Calu3 (cell line): ENCODE data around the gene SERAC1. TPM values are rescaled to one million over a fixed set of nuclear protein-coding genes. Genes with fewer than 3 reads are reported as not detected.

Experiments
- BruUV-seq: library from RNA; stranded (reverse); fragments of 400-500 nt; replicated peaks from 2 replicates; lab custom pipeline; 2021; lab: Mats Ljungman, UMichigan
- CTCF ChIA-PET: fragments of 300-600 bp; sonication (Branson Sonifier 250); formaldehyde crosslinking; loops from one replicate; lab custom pipeline; 2022; ENCODE audit warnings: antibody characterized with exemption; lab: Charles Lee
- DNase-seq: peaks from one replicate; pipeline ENCODE4 v3.0.0; 2022
- H3K27ac Mint-ChIP-seq: one replicate; pipeline ENCODE4 v1.8.0; 2022; ENCODE audit warnings: mixed read lengths; ENCODE audit not compliant: unreplicated experiment
- H3K27me3 Mint-ChIP-seq: one replicate; pipeline ENCODE4 v1.8.0; 2022; ENCODE audit warnings: mixed read lengths; ENCODE audit not compliant: unreplicated experiment
- H3K36me3 Mint-ChIP-seq: one replicate; pipeline ENCODE4 v1.8.0; 2022; ENCODE audit warnings: mild to moderate bottlenecking, moderate library complexity, mixed read lengths; ENCODE audit not compliant: insufficient read depth, unreplicated experiment
- H3K4me1 Mint-ChIP-seq: one replicate; pipeline ENCODE4 v1.8.0; 2022; ENCODE audit warnings: mild to moderate bottlenecking, low read depth, mixed read lengths; ENCODE audit not compliant: unreplicated experiment
- H3K4me3 Mint-ChIP-seq: one replicate; pipeline ENCODE4 v1.8.0; 2022; ENCODE audit warnings: mild to moderate bottlenecking, low read depth, moderate library complexity, mixed read lengths; ENCODE audit not compliant: unreplicated experiment
- H3K9me3 Mint-ChIP-seq: one replicate; pipeline ENCODE4 v1.8.0; 2022; ENCODE audit warnings: low read depth, mixed read lengths; ENCODE audit not compliant: unreplicated experiment
- intact Hi-C: fragments of 100-400 bp; cut with micrococcal nuclease; formaldehyde crosslinking; loops from one replicate; pipeline ENCODE4 v1.10.0; 2022; ENCODE audit not compliant: unreplicated experiment
- total RNA-seq: library from RNA; stranded (reverse); gene quantifications from 2 replicates; pipeline ENCODE4 v1.2.3, GENCODE V29; 2022
- TF ChIP-seq, protein P1 (sequence below): fragments of 200-600 bp; IDR thresholded peaks from one replicate; pipeline ENCODE4 v1.8.0; 2022; ENCODE audit warnings: antibody characterized with exemption; ENCODE audit not compliant: unreplicated experiment

The SERAC1 gene
- total RNA-seq, 1 experiment from 2014 or later = 5.5 TPM

DNA sequence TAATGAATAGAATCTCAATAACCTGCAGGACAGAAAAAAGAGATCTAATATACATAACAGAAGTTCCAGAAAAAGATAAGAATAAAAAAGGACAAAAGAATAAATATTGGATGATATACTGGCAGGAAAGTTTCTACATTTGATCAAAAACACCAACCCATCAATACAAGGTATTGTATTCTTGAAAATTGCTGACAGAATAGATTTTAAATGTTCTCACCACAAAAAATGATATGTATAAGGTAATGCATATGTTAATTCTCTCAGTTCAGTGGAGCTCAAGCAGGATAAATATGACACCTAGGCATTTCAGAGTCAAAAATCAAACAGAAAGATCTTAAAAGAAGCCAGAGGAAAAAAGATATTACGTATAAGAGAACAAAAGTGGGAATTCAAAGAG is 43.8 kb downstream of the SERAC1 start:
- intact Hi-C loops = no loop called here
- CTCF ChIA-PET = interaction anchor here (0.7 to 1.4 kb wide), 2 partner anchors 10 to 90 kb away, joined by 3 read pairs; no protein-coding TSS in a partner anchor
- H3K27ac Mint-ChIP-seq = no peak overlapping the region
- TF ChIP-seq, protein P1, sequence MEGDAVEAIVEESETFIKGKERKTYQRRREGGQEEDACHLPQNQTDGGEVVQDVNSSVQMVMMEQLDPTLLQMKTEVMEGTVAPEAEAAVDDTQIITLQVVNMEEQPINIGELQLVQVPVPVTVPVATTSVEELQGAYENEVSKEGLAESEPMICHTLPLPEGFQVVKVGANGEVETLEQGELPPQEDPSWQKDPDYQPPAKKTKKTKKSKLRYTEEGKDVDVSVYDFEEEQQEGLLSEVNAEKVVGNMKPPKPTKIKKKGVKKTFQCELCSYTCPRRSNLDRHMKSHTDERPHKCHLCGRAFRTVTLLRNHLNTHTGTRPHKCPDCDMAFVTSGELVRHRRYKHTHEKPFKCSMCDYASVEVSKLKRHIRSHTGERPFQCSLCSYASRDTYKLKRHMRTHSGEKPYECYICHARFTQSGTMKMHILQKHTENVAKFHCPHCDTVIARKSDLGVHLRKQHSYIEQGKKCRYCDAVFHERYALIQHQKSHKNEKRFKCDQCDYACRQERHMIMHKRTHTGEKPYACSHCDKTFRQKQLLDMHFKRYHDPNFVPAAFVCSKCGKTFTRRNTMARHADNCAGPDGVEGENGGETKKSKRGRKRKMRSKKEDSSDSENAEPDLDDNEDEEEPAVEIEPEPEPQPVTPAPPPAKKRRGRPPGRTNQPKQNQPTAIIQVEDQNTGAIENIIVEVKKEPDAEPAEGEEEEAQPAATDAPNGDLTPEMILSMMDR = no peak
- no peaks in the 10 kb centered on the region for H3K36me3 Mint-ChIP-seq
- peaks cover 2% of the 10 kb centered on the region for H3K9me3 Mint-ChIP-seq
- no peaks in the 10 kb centered on the region for H3K4me1 Mint-ChIP-seq
- no peak for DNase-seq
- no peak overlapping the region for H3K4me3 Mint-ChIP-seq
- no peaks in the 10 kb centered on the region for H3K27me3 Mint-ChIP-seq
- no TSS peak for BruUV-seq

DNA sequence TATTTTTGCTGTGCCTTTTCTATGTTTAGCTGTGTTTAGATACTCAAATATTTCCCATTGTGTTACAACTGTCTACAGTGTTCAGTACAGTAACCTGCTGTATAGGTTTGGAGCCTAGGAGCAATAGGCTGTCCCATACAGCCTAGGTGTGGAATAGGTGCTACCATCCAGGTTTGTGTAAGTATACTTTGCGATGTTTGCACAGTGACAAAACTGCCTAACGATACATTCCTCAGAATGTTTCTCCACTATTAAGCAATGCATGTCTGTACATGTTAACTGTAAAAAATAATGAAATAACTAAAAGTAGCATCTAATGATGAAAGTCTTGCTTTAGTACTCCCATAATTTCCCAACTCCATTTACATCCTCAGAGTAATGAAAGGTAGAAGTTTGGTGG is 46.0 kb downstream of the SERAC1 start:
- H3K27me3 Mint-ChIP-seq = no peaks in the 10 kb centered on the region
- H3K9me3 Mint-ChIP-seq = peaks cover 2% of the 10 kb centered on the region
- BruUV-seq = no TSS peak
- no peak for DNase-seq
- intact Hi-C loops = no loop called here
- no peak overlapping the region for H3K4me3 Mint-ChIP-seq
- H3K36me3 Mint-ChIP-seq = no peaks in the 10 kb centered on the region
- TF ChIP-seq, protein P1 = no peak
- CTCF ChIA-PET = no interaction called here
- no peak overlapping the region for H3K27ac Mint-ChIP-seq
- no peaks in the 10 kb centered on the region for H3K4me1 Mint-ChIP-seq

DNA sequence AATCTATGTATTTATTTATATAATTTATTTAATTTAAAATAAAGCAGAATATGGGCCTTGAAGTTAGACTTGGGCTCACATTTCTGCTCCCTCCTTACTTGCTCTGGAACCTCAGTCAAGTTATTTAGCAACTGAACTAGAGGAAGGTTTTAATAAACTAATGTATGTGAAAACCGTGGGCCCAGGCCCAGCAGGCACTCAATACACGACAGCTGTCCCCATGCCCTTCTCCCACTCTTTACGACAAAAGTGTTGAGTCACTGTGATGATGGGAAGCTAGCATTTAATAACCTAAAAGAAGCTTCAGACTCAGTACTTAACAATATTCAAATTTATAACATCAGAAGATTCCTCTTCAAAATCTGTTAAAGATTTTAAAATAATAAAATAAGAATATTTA is 46.7 kb downstream of the SERAC1 start:
- no peaks in the 10 kb centered on the region for H3K36me3 Mint-ChIP-seq
- no peak overlapping the region for H3K27ac Mint-ChIP-seq
- no peak overlapping the region for H3K4me3 Mint-ChIP-seq
- no TSS peak for BruUV-seq
- CTCF ChIA-PET = no interaction called here
- no peaks in the 10 kb centered on the region for H3K4me1 Mint-ChIP-seq
- TF ChIP-seq, protein P1 = no peak
- intact Hi-C loops = no loop called here
- H3K27me3 Mint-ChIP-seq = no peaks in the 10 kb centered on the region
- DNase-seq = no peak
- H3K9me3 Mint-ChIP-seq = peaks cover 2% of the 10 kb centered on the region

DNA sequence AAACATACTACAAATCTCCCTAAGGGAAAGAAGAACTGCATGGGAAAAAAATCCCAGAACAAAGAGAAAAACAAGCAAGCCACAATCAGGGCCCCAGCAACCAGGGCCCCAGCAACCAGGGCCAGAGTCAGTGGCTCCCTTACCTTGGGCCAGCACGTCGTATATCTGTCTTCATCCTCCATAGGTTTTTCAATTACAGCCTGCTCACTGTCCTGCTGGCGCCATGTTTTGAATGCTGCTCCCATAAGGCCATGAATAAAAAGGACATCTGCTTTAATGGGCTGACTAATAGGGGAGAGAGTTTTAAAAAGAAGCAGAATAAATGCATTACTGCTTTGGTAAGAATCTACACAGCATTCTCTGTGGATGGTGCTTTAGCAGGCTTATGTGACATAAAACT is 49.2 kb downstream of the SERAC1 start:
- H3K27me3 Mint-ChIP-seq = no peaks in the 10 kb centered on the region
- H3K27ac Mint-ChIP-seq = no peak overlapping the region
- H3K9me3 Mint-ChIP-seq = no peaks in the 10 kb centered on the region
- TF ChIP-seq, protein P1 = no peak
- CTCF ChIA-PET = no interaction called here
- BruUV-seq = no TSS peak
- intact Hi-C loops = no loop called here
- no peaks in the 10 kb centered on the region for H3K4me1 Mint-ChIP-seq
- no peaks in the 10 kb centered on the region for H3K36me3 Mint-ChIP-seq
- DNase-seq = no peak
- no peak overlapping the region for H3K4me3 Mint-ChIP-seq
